Caki2 (cell line): Measurements from ENCODE around the gene CAVIN1. TPM values are rescaled to one million over a fixed set of nuclear protein-coding genes. Genes with fewer than 3 reads are reported as not detected.
"Not testable (repeated sequence)": the region's sequence is repeated elsewhere in the genome, so short reads cannot be mapped to it uniquely, and the experiment has no call there.

ENCODE experiments used
- DNase-seq: peaks from one replicate; pipeline ENCODE4 v3.0.0-alpha.2; 2015; ENCODE audit warnings: low read depth
- in situ Hi-C: cut with HindIII; loops from 2 replicates; pipeline ENCODE4 v1.10.0; 2016; ENCODE audit warnings: low sequenced_read_pairs, low pct_unique_long_range_greater_than_20kb, mixed read lengths
- total RNA-seq: library from RNA; depleted of rRNA; stranded (reverse); fragments of >200 nt; shearing (Covaris generic); gene quantifications from 2 replicates; pipeline ENCODE4 v1.2.3, GENCODE V29; 2014; ENCODE audit warnings: low replicate concordance; rRNA removed

CAVIN1 gene
- 287 and 330 TPM in 2 replicates for total RNA-seq

- in situ Hi-C loops = no loop called here
- DNase-seq = peak; percentile 98
Observed at GRCh38 chr17:42422958-42423712, at the start of gene CAVIN1. Gene CAVIN1, minus strand, starts transcription at chr17:42423256. Its CDS starts 159 bp downstream, at chr17:42423097.

- in situ Hi-C loops = no loop called here
- no peak for DNase-seq
Observed at GRCh38 chr17:42467889-42468288, 44.8 kb upstream of the CAVIN1 start.

DNA sequence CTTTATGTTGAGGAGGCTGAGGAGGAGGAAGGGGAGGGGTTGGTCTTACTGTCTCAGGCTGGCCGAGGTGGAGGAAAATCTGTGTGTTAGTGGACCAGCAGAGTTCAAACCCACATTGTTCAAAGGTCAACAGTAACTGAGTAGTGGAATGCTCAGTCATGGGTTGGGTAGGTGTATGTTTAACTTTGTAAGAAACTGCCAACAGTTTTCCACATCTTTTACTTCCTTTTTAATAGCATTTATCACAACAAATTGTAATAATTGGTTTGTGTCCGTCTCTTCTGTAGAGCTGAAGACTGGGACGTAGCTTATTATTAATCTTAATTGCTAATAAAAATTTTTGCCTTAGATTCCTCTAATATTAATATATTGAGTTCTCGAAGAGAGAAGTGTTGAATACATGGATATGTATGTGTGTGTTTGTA is 40.9 kb upstream of the CAVIN1 start:
- in situ Hi-C loops = no loop called here

DNA sequence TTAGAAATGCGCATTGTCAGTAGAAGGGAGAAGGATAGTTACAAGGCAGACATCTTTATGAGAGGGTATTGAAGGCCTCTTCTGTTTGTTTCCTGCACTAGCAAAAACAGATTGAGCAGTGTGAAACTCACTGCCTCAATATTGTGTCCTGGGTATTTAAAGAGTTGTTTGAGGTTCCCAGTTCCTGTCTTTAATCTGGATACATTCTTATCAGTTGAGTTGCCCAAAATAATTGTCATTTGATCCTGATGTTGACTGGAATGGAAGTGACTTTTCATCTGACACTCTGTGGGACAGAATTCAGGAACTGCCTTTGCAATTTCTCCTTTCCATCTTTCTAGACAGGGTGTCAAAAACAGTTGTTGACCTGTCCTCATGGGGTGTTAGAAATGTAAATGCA is 37.3 kb upstream of the CAVIN1 start:
- no peak for DNase-seq
- in situ Hi-C loops = no loop called here

More for the DNA sequence above, 40.9 kb upstream of the CAVIN1 start:
- peak; percentile 56 for DNase-seq

DNA sequence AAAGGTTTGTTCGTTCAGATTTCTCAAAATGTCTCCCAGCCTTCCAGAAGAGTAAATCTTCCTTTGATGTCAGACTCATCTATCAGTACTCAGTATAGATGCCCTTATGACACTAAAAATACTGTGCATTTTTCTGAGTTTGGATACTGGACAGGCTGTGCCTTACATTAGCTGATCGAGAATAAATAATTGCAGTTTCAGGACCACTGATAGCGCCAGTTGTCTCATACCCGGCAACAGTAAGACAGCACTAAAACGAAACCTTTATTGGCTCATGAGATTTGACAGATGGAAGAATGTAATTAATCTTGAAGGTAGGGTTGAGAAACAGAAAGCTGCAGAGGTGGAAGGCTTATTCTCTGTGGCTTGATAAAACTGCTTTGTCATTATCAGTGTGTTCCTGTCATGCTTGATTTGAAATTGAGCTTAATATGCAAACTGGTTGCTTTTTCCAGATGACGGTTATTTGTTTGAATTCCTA is 36.8 kb upstream of the CAVIN1 start:
- in situ Hi-C loops = no loop called here
- DNase-seq = peak; percentile 81

DNA sequence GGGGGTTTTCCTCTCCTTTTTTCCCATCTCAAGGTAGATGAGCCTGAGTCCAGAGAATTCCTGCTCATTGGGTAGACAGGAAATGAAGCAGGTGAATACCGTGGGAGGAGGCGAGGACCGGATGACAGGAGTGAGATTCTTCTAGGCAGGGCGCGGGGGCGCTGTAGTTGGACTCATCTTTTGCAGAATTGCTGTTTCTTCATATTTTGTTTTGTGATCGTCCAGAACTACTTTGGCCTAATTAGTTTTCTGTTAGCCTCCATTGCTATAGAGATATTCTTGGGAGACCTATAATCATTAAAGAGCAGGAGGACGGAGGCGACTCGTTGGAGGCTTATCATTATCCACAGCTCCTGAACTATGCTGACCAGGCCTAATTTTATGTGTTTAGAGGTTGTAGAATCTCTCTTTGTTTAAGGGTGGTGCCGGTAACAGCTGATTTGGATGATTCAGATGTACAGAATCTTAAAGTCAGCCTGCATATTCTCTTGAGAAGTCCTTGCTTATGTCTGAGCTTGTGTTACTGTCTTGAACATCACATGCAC is 36.3 kb upstream of the CAVIN1 start:
- in situ Hi-C loops = no loop called here
- peak; percentile 60 for DNase-seq

DNA sequence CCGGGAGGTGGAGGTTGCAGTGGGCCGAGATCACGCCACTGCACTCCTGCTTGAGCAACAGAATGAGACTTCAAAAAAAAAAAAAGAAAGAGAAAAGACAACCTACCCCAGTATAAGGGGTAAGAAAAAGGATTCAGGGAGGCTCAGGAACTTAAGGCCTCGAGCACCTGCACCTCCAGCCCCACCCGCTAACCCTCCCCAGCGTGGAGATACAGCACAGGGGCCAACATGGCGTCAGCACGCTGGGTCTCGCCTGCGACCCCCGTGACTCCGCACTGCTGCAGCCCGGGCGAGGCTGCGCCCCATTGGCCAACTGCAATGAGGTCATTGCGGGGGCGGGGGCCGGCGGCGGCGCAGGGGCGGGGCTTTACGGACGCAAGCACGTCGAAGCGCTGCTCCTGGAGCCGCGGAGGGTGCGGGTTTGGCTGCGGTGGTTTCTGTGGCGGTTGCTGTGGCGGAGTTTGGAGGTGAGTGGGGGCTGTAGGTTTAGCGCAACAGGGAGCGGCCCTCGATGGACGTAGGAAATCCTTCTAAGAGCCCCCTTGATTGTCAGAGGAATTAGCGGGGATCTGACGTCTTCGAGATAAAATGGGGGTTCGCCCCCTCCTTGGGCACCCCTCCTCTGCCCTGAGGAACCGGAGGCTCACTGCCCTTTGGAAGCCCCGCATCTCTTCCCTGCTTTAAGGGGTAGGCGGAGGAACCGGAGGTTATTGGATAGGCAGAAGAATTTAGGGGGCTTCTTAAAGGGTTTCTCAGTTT is 35.6 kb upstream of the CAVIN1 start, which contains the start of gene ATP6V0A1:
ATP6V0A1 (plus strand) TSS at position 382 of the 759 bp plus-strand sequence. CDS start 2,017 bp downstream, outside the sequence.
- DNase-seq = peak; percentile 79
- in situ Hi-C loops = no loop called here

- in situ Hi-C loops = no loop called here
- no peak for DNase-seq
Observed at GRCh38 chr17:42457107-42457792, 34.2 kb upstream of the CAVIN1 start.

DNA sequence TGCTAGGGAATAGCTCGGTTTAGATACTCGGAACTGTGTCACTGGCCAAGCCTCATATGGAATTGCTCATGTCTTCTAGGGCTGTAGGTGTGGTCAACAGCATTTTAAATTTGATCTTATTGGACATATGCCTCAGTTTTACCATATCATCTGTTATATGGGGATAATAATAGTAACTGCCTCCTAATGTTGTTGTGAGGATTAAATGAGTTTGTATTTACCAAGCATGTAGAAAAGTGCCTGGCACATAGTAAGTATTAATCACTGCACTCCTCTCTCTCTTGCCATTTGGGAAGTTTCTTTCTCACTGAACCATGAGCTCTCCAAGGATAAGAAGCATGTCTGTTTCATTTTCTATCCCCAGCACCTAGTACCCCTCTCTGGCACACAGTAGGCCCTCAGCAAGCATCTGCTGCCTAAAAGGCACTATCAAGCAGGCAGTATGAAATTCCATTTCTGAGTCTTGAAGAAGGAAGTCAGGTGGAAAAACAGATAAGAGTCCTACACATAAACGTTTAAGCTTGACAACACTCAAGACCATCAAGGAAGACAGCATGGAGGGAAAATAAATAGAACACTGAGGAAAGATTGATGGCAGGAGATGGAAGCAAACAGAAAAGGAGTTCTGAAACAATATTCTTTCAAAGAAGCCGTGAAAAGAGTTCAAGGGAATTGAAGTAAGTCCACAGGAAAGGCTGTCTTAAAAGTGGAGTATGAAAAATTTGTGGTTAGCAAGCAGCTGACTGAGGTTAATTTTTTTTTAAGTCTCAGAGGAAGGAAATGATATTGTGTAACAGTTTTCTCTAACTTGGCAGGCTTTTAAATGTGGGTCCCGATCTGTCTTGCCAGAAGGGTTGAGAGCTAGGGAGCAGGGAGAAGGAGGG is 33.4 kb upstream of the CAVIN1 start:
- DNase-seq = peak; percentile 35
- in situ Hi-C loops = no loop called here

DNA sequence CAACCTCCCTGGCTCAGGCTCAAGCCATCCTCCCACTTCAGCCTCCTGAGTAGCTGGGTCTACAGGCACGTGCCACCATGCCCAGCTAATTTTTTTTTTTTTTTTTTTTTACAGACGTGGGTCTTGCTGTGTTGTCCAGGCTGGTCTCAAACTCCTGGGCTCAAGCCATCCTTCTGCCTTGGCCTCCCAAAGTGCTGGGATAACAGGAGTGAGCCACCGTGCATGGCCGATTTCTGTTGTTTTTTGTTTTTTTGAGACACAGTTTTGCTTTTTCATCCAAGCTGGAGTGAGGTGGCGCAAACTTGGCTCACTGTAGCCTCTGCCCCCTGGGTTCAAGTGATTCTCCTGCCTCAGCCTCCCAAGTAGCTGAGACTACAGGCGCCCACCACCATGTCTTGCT is 31.9 kb upstream of the CAVIN1 start:
- DNase-seq = not testable (repeated sequence)

DNA sequence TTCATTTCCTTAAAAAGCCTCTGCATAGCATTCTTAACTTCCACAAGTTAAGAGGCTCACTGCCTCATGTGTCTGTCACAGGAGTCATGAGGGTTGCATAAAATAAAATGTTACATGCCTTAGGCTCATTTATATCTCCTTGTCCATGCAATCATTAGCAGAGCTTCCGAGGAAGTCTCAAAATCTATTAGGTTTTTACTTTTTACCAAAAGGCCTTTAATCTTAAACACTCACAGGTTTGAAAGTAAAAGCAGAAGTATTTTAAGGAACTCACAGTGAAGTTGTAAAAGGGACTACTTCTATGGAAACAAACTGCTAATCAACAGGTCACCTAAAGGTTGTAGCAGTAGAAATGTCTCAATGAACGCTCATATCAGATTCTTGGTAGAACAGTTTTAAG is 30.4 kb upstream of the CAVIN1 start:
- in situ Hi-C loops = no loop called here
- no peak for DNase-seq

More for the DNA sequence above, 31.9 kb upstream of the CAVIN1 start:
- in situ Hi-C loops = not testable (repeated sequence)

- DNase-seq, in situ Hi-C loops: not testable (repeated sequence)
Observed at GRCh38 chr17:42451270-42451669, 28.2 kb upstream of the CAVIN1 start.

GRCh38 chr17:42449838-42450237 is 26.8 kb upstream of the CAVIN1 start:
- in situ Hi-C loops, DNase-seq: not testable (repeated sequence)

- in situ Hi-C loops = not testable (repeated sequence)
Observed at GRCh38 chr17:42449176-42449575, 26.1 kb upstream of the CAVIN1 start.

DNA sequence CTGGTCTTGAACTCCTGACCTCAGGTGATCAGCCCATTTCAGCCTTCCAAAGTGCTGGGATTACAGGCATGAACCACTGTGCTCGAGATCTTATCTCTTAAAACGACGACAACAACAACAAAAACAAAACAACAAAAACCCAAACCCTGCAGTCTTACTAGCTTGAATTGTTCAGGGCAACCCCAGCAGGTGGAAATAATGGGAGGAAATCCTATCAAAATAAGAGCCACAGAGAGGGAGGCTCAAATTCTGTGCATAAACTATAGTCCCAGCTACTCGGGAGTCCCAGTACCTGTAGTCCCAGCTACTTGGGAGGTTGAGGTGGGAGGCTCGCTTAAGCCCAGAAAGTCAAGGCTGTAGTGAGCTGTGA is 19.1 kb upstream of the CAVIN1 start:
- in situ Hi-C loops = no loop called here

More at GRCh38 chr17:42449176-42449575, 26.1 kb upstream of the CAVIN1 start:
- not testable (repeated sequence) for DNase-seq

DNA sequence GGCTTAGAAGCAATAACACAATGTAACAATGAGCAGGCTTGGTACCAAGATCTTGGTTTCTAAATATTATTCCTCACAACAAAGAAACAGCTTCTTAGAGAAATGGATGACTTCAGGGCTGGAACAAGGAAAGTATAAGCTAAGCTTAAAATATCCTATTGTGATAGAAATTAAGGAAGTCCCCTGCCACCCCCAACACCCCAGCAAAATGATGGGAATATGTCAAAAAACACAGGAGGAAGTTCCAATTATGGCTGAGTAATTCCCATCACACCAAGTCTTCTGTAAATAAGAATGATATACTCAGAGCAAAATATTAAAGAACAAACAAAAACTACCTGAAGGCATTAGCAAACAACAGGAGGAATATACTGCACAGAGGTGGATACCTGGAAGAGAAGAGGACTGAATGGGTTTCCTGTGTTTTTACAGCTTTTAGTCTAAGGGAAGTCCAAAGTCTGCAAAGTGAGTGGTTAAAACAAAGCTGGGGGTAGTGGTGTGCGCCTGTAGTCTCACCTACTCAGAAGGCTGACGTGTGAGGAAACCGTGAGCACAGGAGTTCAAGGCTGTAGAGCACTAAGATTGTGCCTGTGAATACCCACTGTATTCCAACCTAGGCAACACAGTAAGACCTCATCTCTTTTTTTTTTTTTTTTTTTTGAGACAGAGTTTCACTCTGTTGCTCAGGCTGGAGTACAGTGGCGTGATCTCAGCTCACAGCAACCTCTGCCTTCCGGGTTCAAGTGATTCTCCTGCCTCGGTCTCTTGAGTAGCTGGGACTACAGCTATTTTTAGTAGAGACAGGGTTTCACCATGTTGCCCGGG is 18.5 kb upstream of the CAVIN1 start:
- in situ Hi-C loops = no loop called here
- DNase-seq = no peak

More for the DNA sequence above, 19.1 kb upstream of the CAVIN1 start:
- DNase-seq = no peak
